ENCODE data around the gene TP53I13.

Gene TP53I13, protein sequence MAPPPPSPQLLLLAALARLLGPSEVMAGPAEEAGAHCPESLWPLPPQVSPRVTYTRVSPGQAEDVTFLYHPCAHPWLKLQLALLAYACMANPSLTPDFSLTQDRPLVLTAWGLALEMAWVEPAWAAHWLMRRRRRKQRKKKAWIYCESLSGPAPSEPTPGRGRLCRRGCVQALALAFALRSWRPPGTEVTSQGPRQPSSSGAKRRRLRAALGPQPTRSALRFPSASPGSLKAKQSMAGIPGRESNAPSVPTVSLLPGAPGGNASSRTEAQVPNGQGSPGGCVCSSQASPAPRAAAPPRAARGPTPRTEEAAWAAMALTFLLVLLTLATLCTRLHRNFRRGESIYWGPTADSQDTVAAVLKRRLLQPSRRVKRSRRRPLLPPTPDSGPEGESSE

DNA sequence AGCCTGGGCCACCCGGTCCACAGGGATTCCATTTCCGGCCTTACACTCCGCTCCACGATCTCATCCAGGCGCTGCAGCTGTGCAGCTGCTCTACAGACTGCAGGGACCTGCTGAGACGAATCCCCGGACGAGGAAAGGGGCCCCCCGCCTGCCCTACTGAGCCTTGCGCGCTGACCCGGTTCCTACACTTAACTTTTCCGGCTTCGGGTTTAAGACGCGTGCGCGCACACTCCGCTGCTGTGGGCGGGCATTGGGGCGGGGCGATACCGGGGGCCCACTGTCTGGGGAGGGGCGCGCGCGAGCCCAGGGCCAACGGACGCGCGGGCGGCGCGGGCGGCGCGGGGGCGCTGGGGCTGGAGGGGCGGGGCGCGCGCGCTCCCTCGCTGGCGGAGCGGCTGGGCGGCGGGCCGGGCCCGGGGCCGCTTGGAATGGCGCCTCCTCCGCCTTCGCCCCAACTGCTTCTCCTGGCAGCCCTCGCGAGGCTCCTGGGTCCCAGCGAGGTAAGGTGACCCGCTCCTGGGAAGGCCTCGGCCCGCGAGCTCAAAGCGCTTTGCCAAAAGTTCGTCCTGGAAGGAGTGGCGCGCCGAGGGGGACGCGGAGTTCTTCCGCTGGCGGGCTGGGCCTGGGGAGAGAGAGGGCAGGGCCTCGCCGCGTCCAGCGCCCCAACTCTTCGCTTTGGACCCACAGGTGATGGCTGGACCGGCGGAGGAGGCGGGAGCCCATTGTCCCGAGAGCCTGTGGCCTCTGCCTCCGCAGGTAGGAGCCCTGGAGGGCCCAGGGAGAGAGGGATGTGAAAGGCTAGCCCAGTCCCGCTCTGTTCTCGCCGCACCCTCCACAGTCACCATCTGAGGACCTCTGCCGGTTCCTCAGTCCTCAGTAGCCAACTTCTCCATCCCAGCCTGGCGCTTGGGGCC is at the start of gene TP53I13:
Gene TP53I13 (plus strand): TSS at position 371 of the 914 bp plus-strand sequence. CDS start 58 bp downstream, at position 429.
- Histone ChIP-seq H3K79me2 (ENCODE audit: control insufficient read depth, insufficient read depth, low read length, unreplicated experiment) (no peaks in the 10 kb centered on the region), H3K4me3 (ENCODE audit: low read depth, low read length) (peak within 1 kb of the TSS; percentile 86), H3K36me3 (ENCODE audit: insufficient read depth, low read length) (no peaks in the 10 kb centered on the region), H3K27me3 (ENCODE audit: insufficient read depth, low read length) (no peaks in the 10 kb centered on the region), H3K27ac (ENCODE audit: low read depth, low read length) (peak within 1 kb of the TSS; percentile 15; the same call in 1 of the 2 replicates), H2AFZ (ENCODE audit: low read length, unreplicated experiment) (peak within 1 kb of the TSS; percentile 83), H3K4me1 (ENCODE audit: control insufficient read depth, insufficient read depth, low read length, unreplicated experiment) (peaks cover 18% of the 10 kb centered on the region)

DNA sequence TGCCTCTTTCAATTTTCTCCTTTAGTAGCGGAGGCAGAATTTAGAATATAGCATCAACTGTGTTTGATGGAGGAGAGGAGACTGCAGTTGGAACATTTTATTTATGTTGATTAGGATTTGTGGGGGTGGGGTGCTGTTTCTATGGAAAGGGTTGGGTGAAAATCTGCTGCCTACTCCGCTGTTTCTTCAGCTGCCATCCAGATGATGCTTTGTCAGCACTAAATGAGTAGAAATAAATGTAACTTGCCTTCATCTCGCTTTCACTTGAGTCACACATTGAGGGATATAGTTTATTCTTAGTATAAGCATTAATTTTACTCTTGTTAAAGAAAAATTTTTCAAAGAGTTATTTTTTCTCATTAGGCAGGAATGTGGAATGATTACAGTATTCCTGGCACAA is 43.8 kb upstream of the TP53I13 start:
- no peaks in the 10 kb centered on the region for H3K4me1 ChIP-seq (ENCODE audit: control insufficient read depth, insufficient read depth, low read length, unreplicated experiment)
- H3K27ac ChIP-seq (ENCODE audit: low read depth, low read length) = no peak overlapping the region
- H3K36me3 ChIP-seq (ENCODE audit: insufficient read depth, low read length) = peaks cover 24% of the 10 kb centered on the region
- H3K27me3 ChIP-seq (ENCODE audit: insufficient read depth, low read length) = no peaks in the 10 kb centered on the region
- H3K4me3 ChIP-seq (ENCODE audit: low read depth, low read length) = no peak overlapping the region
- peaks cover 3% of the 10 kb centered on the region for H3K79me2 ChIP-seq (ENCODE audit: control insufficient read depth, insufficient read depth, low read length, unreplicated experiment)
- no peak overlapping the region for H2AFZ ChIP-seq (ENCODE audit: low read length, unreplicated experiment)

DNA sequence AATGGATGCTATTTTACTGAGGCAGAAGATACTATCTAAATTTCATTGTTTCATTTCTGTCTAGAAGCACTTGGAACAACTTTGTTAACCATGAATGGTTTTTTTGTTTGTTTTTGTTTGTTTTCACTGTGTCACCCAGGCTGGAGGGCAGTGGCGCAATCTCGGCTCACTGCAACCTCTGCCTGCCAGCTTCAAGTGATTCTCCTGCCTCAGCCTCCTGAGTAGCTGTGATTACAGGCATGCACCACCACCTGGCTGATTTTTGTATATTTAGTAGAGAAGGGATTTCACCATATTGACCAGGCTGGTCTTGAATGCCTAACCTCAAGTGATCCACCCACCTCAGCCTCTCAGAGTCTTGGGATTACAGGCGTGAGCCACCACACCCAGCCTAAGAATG is 42.2 kb upstream of the TP53I13 start:
- Histone ChIP-seq H3K79me2 (ENCODE audit: control insufficient read depth, insufficient read depth, low read length, unreplicated experiment) (peaks cover 3% of the 10 kb centered on the region), H3K4me3 (ENCODE audit: low read depth, low read length) (no peak overlapping the region), H3K36me3 (ENCODE audit: insufficient read depth, low read length) (peaks cover 33% of the 10 kb centered on the region), H3K4me1 (ENCODE audit: control insufficient read depth, insufficient read depth, low read length, unreplicated experiment) (no peaks in the 10 kb centered on the region), H3K27me3 (ENCODE audit: insufficient read depth, low read length) (no peaks in the 10 kb centered on the region), H2AFZ (ENCODE audit: low read length, unreplicated experiment) (no peak overlapping the region), H3K27ac (ENCODE audit: low read depth, low read length) (no peak overlapping the region)

DNA sequence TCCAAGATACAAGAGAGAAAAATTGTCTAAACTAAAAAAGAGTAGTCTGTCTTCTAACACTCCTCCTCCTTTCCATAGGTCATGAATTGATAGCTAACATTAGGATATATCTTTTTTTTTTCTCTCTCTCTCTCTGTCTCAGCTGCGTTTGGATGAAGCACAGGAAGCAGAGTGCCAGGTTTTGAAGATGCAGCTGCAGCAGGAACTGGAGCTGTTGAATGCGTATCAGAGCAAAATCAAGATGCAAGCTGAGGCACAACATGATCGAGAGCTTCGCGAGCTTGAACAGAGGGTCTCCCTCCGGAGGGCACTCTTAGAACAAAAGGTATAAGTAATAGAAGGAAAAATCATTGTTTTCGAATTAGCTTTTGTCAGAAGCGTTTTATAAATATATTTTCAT is 34.5 kb upstream of the TP53I13 start:
- peaks cover 19% of the 10 kb centered on the region for H3K36me3 ChIP-seq (ENCODE audit: insufficient read depth, low read length)
- H3K4me3 ChIP-seq (ENCODE audit: low read depth, low read length) = no peak overlapping the region
- H3K79me2 ChIP-seq (ENCODE audit: control insufficient read depth, insufficient read depth, low read length, unreplicated experiment) = no peaks in the 10 kb centered on the region
- no peaks in the 10 kb centered on the region for H3K27me3 ChIP-seq (ENCODE audit: insufficient read depth, low read length)
- no peaks in the 10 kb centered on the region for H3K4me1 ChIP-seq (ENCODE audit: control insufficient read depth, insufficient read depth, low read length, unreplicated experiment)
- no peak overlapping the region for H3K27ac ChIP-seq (ENCODE audit: low read depth, low read length)
- H2AFZ ChIP-seq (ENCODE audit: low read length, unreplicated experiment) = no peak overlapping the region

DNA sequence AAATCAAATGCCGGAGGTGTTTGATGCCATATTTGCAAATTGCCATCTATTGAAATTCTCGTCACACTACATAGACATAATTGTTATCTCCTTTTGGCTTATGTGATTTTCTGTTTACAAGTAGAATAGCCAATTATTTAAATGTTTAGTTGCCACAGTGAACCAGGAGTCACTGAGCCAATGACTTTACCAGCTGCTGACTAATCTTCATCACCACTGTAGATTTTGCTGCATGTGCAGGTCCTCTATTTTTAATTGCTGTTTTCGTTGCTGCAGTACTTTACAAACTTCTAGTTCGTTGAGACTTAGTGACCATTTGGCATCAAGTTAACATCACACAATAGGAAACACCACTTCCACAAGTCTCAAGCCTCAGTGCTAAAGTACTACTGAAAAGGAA is 24.4 kb upstream of the TP53I13 start:
- Histone ChIP-seq H2AFZ (ENCODE audit: low read length, unreplicated experiment) (no peak overlapping the region), H3K4me1 (ENCODE audit: control insufficient read depth, insufficient read depth, low read length, unreplicated experiment) (no peaks in the 10 kb centered on the region), H3K79me2 (ENCODE audit: control insufficient read depth, insufficient read depth, low read length, unreplicated experiment) (no peaks in the 10 kb centered on the region), H3K4me3 (ENCODE audit: low read depth, low read length) (no peak overlapping the region), H3K27ac (ENCODE audit: low read depth, low read length) (no peak overlapping the region), H3K27me3 (ENCODE audit: insufficient read depth, low read length) (no peaks in the 10 kb centered on the region), H3K36me3 (ENCODE audit: insufficient read depth, low read length) (peaks cover 25% of the 10 kb centered on the region)

DNA sequence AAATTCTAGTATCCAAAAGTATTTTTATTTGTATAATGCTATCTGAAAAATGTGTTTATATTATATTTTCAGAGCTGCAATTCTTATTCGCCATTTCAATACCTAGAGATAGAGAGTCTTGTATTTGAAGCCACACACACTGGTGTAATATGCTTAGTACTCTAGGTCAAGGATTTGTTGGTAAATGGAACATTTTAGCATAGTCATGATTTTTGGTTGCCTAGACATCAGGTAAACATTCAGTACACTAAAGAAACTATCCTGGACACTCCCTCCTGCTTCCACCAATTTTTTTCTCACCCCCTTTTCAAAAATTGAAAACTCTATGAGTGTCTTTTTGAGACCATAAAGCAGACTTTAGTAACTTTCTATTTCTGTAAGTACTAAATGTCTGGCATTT is 22.4 kb upstream of the TP53I13 start:
- Histone ChIP-seq H3K4me1 (ENCODE audit: control insufficient read depth, insufficient read depth, low read length, unreplicated experiment) (no peaks in the 10 kb centered on the region), H3K27ac (ENCODE audit: low read depth, low read length) (no peak overlapping the region), H3K36me3 (ENCODE audit: insufficient read depth, low read length) (peaks cover 23% of the 10 kb centered on the region), H3K4me3 (ENCODE audit: low read depth, low read length) (no peak overlapping the region), H3K79me2 (ENCODE audit: control insufficient read depth, insufficient read depth, low read length, unreplicated experiment) (no peaks in the 10 kb centered on the region), H2AFZ (ENCODE audit: low read length, unreplicated experiment) (no peak overlapping the region), H3K27me3 (ENCODE audit: insufficient read depth, low read length) (no peaks in the 10 kb centered on the region)

DNA sequence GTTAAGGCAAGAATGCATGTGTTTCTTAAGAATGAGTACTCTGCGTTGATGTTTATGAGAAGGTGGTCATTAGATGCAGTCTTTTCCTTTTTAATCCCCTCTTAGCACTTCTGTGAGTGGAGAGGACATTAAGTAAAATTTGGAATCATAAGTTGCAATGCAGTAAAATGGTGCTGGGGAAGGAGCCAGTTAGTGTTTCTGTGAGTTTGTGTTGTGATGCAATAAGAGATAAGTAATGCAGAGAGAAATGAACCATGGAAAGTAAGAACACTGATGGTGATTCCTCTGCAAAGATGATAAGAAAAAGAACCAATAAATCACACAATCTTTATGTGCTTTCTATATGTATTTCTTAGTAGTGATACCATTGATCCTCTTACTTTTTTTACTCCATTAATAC is 21.7 kb upstream of the TP53I13 start:
- Histone ChIP-seq H3K4me1 (ENCODE audit: control insufficient read depth, insufficient read depth, low read length, unreplicated experiment) (no peaks in the 10 kb centered on the region), H3K36me3 (ENCODE audit: insufficient read depth, low read length) (peaks cover 23% of the 10 kb centered on the region), H3K27me3 (ENCODE audit: insufficient read depth, low read length) (no peaks in the 10 kb centered on the region), H3K4me3 (ENCODE audit: low read depth, low read length) (no peak overlapping the region), H3K27ac (ENCODE audit: low read depth, low read length) (no peak overlapping the region), H3K79me2 (ENCODE audit: control insufficient read depth, insufficient read depth, low read length, unreplicated experiment) (no peaks in the 10 kb centered on the region), H2AFZ (ENCODE audit: low read length, unreplicated experiment) (no peak overlapping the region)

DNA sequence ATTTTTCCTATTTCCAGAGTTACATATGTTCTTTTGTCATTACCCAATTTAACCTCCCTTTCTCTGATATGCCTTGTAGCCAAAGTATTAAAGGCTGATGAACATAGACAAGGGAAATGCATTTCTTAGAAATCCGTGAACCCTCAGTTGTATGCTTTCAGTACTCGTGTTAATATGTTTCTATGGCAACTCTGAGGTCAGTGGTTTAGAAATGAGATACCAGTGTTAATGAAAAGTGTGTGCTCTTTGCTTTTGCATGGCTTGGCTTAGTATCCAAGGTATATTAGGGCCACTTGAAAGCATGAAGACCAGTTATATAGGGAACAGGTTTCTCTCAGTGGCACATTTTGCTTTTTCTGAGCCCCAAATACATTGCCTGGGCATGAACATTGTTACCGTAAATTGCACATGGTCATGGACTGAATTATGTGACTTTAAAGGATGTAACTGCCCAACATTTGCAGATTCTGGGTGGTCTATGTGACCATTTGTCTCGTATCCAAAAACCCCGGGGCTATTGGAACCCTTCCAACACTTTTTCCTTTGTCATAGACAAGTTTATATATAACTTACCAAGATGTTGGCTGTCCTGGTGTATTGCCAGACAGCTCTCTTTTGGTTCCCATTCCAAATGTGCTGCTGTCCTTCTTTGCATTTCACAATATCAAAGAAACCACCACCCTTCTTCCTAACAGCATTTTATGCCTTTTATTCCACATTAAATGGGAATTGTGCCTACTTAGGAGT is 19.2 kb upstream of the TP53I13 start:
- Histone ChIP-seq H3K36me3 (ENCODE audit: insufficient read depth, low read length) (0 out of 2 replicates have a peak, but pooled peaks cover 4% of the 10 kb centered on the region), H3K27me3 (ENCODE audit: insufficient read depth, low read length) (no peaks in the 10 kb centered on the region), H3K27ac (ENCODE audit: low read depth, low read length) (no peak overlapping the region), H3K4me1 (ENCODE audit: control insufficient read depth, insufficient read depth, low read length, unreplicated experiment) (no peaks in the 10 kb centered on the region), H2AFZ (ENCODE audit: low read length, unreplicated experiment) (no peak overlapping the region), H3K79me2 (ENCODE audit: control insufficient read depth, insufficient read depth, low read length, unreplicated experiment) (no peaks in the 10 kb centered on the region), H3K4me3 (ENCODE audit: low read depth, low read length) (no peak overlapping the region)

DNA sequence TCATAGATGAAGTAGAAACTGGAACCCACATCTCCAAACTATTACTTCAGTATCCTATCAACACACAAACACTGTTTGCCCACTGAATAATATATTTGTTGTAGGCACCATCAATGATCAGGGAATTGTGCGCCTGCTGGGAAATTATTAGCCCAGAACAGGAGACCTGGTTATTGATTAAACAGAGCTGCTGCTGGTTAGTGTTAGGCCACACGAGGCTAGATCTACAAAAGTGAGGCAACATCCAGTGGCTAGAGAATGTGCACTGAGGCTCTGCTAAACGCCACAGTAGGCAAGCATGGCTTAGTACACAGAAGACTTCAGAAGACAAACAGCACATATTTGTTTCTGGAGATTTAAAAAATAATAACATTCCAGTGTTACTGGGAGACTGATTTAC is 12.7 kb upstream of the TP53I13 start:
- no peak overlapping the region for H3K27ac ChIP-seq (ENCODE audit: low read depth, low read length)
- no peak overlapping the region for H3K4me3 ChIP-seq (ENCODE audit: low read depth, low read length)
- H3K4me1 ChIP-seq (ENCODE audit: control insufficient read depth, insufficient read depth, low read length, unreplicated experiment) = peaks cover 8% of the 10 kb centered on the region
- H3K27me3 ChIP-seq (ENCODE audit: insufficient read depth, low read length) = no peaks in the 10 kb centered on the region
- no peaks in the 10 kb centered on the region for H3K36me3 ChIP-seq (ENCODE audit: insufficient read depth, low read length)
- no peak overlapping the region for H2AFZ ChIP-seq (ENCODE audit: low read length, unreplicated experiment)
- H3K79me2 ChIP-seq (ENCODE audit: control insufficient read depth, insufficient read depth, low read length, unreplicated experiment) = no peaks in the 10 kb centered on the region

DNA sequence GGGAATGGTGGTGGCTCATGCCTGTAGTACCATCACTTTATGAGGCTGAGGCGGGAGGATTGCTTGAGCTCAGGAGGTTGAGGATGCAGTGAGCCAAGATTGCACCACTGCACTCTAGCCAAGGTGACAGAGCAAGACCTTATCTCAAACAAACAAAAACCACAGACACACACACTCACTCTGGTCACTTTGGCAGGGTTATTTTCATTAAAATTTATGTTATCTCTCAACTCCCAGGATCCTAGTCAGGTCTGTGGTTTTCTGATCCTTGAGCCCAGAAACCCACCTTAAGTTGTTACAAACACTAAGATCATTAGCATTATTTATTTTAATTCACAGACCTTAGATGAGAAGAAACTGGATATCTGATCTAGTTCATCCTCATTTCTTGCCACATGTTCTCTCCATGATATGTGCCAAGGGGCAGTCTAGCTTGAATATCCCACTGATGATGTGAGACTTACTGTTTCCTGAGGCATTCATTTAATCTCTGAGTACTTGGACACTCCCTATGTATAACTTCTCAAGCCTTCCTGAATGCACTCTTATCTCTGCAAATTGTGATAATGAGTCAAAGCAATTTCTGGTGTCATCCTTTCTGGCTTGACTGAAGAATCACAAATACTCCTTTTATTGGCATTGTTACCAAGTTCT is 11.3 kb upstream of the TP53I13 start:
- Histone ChIP-seq H3K36me3 (ENCODE audit: insufficient read depth, low read length) (no peaks in the 10 kb centered on the region), H3K4me3 (ENCODE audit: low read depth, low read length) (no peak overlapping the region), H2AFZ (ENCODE audit: low read length, unreplicated experiment) (no peak overlapping the region), H3K4me1 (ENCODE audit: control insufficient read depth, insufficient read depth, low read length, unreplicated experiment) (peaks cover 8% of the 10 kb centered on the region), H3K27me3 (ENCODE audit: insufficient read depth, low read length) (no peaks in the 10 kb centered on the region), H3K79me2 (ENCODE audit: control insufficient read depth, insufficient read depth, low read length, unreplicated experiment) (no peaks in the 10 kb centered on the region), H3K27ac (ENCODE audit: low read depth, low read length) (no peak overlapping the region)
